GM21786 (cell line): Measurements from ENCODE around the gene PPP1R13B.
"Not testable (repeated sequence)": the region's sequence is repeated elsewhere in the genome, so short reads cannot be mapped to it uniquely, and the experiment has no call there.

Source experiments
- ATAC-seq: cut with Tn5 transposase; IDR thresholded peaks from one replicate; pipeline ENCODE4 v1.9.1; 2021; ENCODE audit not compliant: unreplicated experiment

PPP1R13B gene

GRCh38 chr14:103859416-103860202 lies 12.2 kb upstream of the PPP1R13B start:
- no peak for ATAC-seq

- no peak for ATAC-seq
These were observed 10.8 kb upstream of the PPP1R13B start for GRCh38 chr14:103858063-103858781.

GRCh38 chr14:103857256-103857655 lies 9.9 kb upstream of the PPP1R13B start:
- no peak for ATAC-seq

- no peak for ATAC-seq
These were observed 9.2 kb upstream of the PPP1R13B start for GRCh38 chr14:103856607-103857006.

- ATAC-seq: no peak
These were observed 8.7 kb upstream of the PPP1R13B start for GRCh38 chr14:103856105-103856504.

- no peak for ATAC-seq
These were observed 8.3 kb upstream of the PPP1R13B start for GRCh38 chr14:103855734-103856095.

GRCh38 chr14:103854822-103855733 lies 7.7 kb upstream of the PPP1R13B start:
- no peak for ATAC-seq

- no peak for ATAC-seq
These were observed 6.8 kb upstream of the PPP1R13B start for GRCh38 chr14:103854017-103854808.

- no peak for ATAC-seq
These were observed 1.9 kb upstream of the PPP1R13B start for GRCh38 chr14:103849151-103849886.

GRCh38 chr14:103848175-103849077 lies 1.1 kb upstream of the PPP1R13B start:
- ATAC-seq: no peak

GRCh38 chr14:103846543-103847450 lies 578 bp downstream of the PPP1R13B start:
- peak; percentile 32 for ATAC-seq

- no peak for ATAC-seq
These were observed 1.3 kb downstream of the PPP1R13B start for GRCh38 chr14:103846097-103846496.

- ATAC-seq: no peak
These were observed 2.0 kb downstream of the PPP1R13B start for GRCh38 chr14:103845327-103845726.

- not testable (repeated sequence) for ATAC-seq
These were observed 6.1 kb downstream of the PPP1R13B start for GRCh38 chr14:103841265-103841664.

GRCh38 chr14:103840014-103840413 lies 7.4 kb downstream of the PPP1R13B start:
- no peak for ATAC-seq

- ATAC-seq: no peak
These were observed 7.8 kb downstream of the PPP1R13B start for GRCh38 chr14:103839579-103839978.

GRCh38 chr14:103838117-103838516 lies 9.3 kb downstream of the PPP1R13B start:
- ATAC-seq: no peak
